NCI-H2196 (cell line): ENCODE measurements around the gene SNRNP35.
"Not testable (repeated sequence)": the region's sequence is repeated elsewhere in the genome, so short reads cannot be mapped to it uniquely, and the experiment has no call there.

Experiments used
- DNase-seq: peaks from one replicate; lab custom pipeline; 2025; ENCODE audit not compliant: unreplicated experiment; lab: John Stamatoyannopoulos, UW

SNRNP35 gene, protein sequence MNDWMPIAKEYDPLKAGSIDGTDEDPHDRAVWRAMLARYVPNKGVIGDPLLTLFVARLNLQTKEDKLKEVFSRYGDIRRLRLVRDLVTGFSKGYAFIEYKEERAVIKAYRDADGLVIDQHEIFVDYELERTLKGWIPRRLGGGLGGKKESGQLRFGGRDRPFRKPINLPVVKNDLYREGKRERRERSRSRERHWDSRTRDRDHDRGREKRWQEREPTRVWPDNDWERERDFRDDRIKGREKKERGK

DNA sequence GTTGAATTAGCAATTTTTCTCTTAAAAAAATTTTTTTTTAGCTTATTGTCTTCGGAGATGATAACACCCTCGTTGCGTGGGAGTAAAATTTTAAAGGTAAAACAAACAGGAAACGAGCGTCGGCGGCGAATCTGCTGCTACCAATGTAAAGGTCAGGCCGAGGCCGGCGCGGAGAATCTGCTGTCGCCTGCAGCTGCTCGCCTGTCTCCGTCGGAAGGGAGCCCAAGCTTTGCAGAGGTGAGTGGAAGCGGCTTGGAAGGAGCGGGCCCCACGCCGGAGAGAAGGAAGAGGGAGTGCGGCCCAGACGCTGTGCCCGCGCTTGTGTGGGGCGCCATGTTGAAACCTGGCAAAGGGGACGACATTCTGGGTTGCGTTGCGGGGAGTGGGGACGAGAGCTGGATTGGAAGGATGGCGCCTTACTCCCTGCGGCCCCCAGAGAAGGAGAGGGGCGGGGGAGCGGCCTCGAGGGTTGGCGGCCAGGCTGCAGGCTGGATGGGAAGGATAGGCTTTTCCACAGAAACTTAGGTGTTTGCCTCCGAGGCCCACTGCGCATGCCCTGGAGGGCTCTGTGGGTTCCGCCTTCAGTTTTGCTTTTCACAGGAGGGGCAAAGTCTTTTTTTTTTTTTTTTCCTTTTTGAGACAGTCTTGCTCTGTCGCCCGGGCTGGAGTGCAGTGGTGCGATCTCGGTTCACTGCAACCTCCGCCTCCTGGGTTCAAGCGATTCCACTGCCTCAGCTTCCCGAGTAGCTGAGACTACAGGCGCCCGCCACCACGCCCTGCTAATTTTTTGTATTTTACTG, at the start of gene SNRNP35:
Gene SNRNP35 (plus strand): TSS at position 160 of the 800 bp plus-strand sequence. CDS start 7,402 bp downstream, outside the sequence.
- peak; percentile 70 for DNase-seq

DNA sequence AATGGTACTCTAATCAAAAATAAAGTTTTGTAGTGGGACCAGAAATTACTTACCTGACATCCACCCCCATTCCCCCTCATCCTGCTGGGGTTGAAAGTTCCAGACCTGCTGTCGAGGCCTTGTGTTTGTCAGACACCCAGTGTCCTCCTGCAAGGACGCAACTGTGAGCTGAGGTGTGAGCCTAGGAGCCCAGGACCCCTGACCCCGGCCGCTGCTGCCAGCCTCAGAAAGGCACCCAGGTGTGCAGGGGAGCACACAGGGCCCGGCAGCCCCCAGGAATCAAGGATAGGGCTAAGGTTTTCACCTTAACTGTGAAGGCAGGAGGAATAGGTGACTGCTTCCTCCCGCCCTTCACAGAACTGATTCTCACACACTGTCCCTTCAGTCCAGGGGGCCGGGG, 49.3 kb upstream of the SNRNP35 start:
- DNase-seq = not testable (repeated sequence)

DNA sequence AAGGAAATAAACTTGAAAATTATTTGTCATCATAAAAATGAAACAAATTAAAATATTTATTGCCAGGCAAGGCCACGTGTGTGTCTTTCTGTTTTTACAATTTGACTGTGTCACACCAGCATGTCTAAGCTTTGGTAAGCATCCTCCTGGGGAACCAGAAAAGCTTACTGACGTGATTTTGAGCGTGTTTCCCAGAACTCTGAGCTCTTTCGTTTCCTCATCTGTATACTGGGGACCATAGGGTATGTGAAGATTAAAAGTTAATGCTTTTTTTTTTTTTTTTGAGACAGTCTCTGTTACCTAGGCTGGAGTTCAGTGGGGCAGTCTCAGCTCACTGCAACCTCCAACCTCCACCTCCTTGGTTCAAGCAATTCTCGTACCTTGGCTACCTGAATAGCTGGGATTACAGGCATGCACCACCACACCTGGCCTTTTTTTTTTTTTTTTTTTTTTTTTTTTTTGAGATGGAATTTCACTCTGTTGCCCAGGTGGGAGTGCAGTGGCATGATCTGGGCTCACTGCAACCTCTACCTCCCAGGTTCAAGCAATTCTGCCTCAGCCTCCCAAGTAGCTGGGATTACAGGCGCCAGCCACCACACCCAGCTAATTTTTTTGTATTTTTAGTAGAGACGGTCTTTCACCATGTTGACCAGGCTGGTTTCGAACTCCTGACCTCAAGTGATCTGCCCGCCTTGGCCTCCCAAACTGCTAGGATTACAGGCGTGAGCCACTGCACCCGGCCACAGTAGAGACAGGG, 48.5 kb upstream of the SNRNP35 start:
- DNase-seq = not testable (repeated sequence)

DNA sequence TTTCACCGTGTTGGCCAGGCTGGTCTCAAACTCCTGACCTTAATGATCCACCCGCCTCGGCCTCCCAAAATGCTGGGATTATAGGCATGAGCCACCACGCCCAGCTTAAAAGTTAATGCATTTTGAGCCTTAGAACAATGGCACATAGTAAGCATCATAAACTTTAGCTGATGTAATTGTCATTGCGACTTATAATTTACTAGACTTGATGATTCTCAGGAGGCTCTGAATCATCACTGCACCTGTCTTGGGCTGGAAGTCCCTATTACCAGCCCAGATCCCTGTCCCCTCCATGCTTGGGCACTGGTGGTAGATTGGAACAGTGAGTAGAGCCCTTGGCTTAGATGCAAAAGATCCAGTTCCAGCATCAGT, 47.9 kb upstream of the SNRNP35 start:
- no peak for DNase-seq

DNA sequence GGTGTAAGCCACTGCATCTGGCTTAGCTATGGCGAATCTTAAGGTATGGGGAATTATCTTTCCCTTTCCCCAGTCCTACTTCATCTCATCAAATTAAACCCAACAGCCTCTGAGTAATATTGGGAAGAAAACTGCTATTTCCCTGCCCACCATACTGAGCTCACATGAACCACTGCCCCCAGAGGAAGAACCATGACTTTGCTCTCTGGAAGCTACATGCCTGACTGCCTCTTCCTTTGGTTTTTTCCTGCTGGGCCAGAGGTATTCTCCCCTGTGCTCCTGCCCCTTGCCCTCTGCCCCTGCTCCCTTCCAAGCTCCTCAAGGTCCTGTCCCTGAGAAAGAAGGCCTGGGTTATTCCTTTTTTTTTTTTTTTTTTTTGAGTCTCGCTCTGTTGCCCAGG, 36.6 kb upstream of the SNRNP35 start:
- DNase-seq = no peak

DNA sequence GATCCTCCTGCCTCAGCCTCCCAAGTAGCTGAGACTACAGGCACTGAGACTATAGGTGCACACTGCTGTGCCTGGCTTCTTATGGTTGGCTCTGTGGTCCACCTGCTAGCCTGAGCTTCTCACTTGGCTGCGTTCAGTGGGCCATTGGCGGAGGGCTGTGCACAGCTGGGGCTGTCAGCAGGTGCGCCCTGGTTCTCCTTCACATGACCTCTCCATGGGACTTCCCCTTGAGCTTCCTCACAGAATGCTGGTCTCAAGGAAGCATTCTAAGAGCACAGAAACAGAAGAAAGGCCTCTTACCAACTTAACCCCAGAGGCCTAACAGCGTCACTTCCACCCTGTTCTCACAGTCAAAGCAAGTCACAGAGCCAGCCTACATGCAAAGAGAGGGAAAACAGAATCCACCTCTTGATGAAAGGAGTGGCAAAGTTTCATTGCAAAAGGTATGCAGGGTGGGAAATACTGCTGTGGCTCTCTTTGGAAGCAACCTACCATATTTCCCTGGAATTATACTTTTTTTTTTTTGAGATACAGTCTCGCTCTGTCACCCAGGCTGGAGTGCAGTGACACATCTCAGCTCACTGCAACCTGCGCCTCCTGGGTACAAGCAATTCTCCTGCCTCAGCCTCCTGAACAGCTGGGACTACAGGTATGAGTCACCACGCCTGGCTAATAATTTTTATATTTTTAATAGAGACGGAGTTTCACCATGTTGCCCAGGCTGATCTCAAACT, 30.7 kb upstream of the SNRNP35 start:
- DNase-seq = no peak

DNA sequence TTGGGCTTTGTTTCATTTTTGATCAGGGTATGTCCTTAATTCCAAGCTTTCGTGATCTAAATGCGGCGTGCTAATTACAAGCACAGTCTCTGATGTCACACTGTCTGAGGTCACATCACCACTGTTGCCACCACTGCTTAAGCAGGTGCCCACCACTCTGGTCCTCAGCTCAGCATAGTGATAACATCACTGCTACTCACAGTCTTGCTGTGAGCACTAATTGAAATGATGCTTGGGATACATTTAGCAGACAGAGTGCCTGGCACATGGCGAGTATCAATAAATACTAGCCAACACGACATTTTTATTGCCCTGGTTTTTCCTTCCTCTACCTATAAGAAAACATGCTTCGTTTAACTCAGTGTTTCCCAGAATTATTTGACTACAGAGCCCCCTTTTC, 29.3 kb upstream of the SNRNP35 start:
- DNase-seq = no peak

DNA sequence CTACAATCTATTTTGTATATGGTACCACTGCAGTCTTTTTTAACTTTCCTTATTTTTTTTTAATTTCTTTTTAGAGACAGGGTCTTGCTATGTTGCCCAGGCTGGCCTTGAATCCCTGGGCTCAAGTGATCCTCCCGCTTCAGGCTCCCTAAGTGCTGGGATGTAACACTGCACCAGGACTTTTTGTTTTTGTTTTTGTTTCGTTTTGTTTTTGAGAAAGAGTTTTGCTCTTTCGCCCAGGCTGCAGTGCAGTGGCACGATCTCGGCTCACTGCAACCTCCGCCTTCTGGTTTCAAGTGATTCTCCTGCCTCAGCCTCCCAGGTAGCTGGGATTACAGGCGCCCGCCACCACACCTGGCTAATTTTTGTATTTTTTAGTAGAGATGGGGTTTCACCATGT, 28.8 kb upstream of the SNRNP35 start:
- DNase-seq = not testable (repeated sequence)

DNA sequence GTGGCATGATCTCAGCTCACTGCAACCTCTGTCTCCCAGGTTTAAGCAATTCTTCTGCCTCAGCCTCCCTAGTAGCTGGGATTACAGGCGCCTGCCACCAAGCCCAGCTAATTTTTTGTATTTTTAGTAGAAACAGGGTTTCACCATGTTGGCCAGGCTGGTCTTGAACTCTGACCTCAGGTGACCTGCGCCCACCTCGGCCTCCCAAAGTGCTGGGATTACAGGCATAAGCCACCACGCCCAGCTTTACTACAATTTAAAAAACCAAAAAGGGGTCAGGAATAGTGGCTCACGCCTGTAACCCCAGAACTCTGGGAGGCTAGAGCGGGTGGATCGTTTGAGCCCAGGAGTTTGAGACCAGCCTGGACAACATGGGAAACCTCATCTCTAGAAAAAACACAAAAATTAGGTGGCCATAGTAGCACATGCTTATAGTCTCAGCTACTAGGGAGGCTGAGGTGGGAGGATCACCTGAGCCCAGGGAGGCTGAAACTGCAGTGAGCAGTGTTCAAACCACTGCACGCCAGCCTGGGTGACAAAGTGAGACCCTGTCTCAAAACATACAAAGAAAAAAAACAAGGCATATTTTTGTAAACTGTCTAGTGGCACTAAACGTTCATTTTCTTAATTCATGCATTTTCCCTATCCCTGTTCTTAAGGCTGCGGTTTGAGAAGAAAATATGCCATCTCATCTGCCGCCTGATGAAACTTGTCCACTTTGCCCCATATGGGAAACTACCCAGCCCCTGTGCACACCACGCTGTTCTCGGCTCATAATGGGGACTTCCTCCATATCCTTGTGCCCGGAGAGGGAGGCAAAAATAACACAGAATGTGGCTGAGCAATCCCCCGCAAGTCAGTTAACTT, 25.8 kb upstream of the SNRNP35 start:
- not testable (repeated sequence) for DNase-seq

DNA sequence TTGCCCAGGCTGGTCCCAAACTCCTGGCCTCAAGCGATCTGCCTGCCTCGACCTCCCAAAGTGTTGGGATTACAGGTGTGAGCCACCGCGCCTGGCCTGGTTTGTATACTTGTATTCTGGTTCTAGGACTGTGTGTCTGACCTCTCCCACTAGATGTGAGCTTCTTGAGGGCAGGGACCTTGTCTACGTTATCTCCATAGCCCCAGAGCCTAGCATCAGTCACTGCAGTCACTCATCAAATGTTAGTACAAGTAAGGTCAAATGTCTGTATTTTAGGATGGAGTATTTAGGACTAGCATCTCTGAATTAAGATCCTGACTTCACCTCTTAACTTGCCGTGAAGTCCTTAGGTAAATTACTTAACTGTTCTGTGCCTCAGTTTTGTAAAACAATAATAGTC, 24.3 kb upstream of the SNRNP35 start:
- no peak for DNase-seq

DNA sequence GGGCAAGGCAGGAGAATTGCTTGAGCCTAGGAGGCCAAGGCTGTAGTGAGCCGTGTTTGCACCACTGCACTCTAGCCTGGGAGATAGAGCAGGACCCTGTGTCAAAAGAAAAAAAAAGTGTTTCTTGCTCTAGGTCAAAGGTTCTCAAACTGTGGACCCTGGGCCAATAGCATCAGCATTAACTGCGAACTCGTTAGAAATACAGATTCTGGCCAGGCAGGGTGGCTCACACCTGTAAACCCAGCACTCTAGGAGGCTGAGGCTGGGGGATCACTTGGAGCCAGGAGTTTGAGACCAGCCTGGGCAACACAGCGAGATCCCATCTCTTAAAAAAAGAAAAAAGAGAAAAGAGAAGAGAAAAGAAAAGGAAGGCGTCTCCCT, 22.3 kb upstream of the SNRNP35 start:
- no peak for DNase-seq

DNA sequence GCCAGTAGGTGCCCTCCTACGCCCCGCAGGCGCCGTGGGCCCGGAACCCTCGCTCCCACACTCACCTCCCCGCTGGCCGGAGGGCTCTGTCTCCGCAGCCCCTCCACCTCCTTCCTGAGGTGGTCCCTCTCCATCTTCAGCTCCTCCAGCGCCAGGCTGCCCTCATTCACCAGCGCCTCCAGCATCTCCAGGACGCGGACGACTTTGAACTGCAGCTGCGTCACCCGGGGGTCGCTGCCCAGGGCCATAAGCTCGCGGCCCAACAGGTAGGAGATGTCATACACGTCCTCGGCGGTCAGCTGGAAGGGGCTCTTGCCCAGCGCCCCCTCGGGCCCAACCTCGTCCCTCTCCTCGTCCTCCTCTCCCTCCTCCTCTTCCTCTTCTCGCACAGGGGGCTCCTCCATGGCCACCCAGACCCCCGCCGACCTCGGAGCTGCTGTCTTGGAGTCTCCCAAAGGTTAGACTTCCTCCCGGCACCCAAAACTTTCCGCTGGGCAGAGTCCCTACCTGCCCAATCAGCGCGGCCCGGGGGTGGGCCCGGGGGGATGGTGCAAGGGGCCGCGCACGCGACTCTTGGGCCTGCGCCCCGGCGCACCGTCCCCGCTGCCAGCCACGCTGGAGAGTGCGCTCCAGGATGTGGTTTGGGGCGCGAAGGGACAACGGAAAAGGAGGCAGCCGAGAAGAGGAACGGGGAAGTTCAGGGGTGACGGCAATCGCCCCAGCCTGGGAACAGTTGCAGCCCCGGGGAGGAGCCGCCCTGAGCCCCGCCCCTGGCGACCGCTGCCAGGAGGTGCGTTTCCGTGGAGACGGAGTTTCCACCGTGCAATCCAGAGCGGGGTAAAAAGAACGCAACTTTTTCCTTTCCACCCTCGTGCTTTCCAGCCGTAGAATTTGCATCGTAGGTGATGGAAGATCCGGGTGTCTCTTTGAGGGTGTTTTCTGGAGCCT, 21.6 kb upstream of the SNRNP35 start, which contains the start of gene RILPL2:
Gene RILPL2 (minus strand): TSS at position 668 of the 948 bp plus-strand sequence. CDS start 264 bp downstream, at position 404.
- DNase-seq = peak; percentile 65

DNA sequence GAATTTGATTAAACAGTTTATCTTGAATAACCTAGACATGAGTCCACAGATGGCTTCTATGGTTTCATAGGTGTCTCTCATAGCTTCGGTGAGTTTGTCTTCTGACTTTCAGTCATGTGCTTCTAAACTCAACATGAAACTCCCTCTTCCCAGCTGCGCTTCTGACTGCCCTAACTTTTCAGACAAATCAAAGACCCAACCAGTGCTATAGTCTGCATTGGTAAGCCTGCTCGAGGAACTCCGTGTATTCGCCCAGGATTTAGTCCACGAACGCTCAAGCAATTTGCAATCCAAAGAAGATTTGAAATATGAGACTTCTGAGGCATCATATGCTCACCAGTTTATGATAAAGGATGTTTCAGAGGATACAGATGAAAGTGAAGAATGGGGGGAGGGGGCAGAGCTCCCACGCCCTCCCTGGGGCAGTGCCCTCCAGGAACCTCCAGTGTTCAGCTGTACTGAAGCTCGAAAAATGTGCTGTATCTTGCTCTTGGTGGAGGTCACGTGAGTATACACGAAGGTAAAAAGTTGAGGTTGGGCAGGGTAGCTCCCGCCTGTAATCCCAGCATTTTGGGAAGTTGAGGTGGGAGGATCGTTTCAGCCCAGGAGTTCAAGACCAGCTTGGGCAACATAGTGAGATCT, 16.3 kb upstream of the SNRNP35 start:
- no peak for DNase-seq

DNA sequence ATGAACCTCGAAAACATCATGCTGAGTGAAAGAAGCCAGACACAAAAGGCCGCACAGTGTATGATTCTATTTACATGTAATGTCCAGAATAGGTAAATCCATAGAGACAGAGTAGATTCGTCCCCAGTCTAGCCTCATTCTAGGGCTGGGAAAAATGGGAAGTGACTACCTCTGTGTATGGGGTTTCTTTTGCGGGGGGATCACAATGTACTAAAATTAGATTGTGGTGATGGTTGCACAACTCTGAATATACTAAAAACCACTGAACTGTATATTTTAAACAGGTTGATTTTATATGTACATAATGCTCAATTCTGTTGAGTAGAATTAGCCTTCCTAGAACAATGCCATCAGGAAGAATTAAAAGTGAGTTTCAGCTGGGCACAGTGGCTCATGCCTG, 15.2 kb upstream of the SNRNP35 start:
- DNase-seq = no peak

DNA sequence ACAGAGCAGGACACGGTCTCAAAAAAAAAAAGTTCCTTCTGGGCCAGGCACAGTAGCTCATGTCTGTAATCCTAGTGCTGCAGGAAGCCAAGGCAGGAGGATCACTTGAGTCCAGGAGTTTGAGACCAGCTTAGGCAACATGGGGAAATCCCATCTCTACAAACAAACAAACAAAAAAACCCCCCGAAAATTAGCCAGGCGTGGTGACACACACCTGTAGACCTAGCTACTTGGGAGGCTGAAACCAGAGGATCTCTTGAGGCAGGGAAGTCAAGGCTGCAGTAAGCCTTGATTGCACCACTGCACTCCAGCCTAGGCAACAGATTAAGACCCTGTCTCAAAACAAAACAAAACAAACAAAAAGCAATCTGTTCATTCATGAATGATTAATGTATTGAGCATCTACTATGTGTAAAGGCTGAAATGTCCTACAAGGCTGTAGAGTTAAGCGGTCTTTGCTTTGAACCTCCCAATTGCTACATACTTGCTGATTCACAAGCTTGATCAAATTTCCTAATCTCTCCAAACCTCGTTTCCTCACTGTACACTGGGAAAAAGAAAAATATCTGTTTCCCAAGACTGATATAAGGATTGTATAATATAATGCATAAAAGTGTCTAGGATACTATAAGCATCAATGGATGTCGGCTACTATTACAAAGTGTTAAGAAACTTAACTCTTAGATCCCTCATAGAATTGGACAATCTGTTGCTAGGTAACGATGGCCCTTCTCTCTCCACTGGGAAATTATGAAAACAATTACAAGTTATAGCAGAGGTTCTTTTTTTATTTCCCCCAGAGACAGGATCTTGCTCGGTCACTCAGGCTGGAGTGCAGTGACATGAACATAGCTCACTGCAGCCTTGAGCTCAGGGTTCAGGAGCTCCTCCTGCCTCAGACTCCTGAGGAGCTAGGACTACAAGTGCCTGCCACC, 13.6 kb upstream of the SNRNP35 start:
- no peak for DNase-seq

DNA sequence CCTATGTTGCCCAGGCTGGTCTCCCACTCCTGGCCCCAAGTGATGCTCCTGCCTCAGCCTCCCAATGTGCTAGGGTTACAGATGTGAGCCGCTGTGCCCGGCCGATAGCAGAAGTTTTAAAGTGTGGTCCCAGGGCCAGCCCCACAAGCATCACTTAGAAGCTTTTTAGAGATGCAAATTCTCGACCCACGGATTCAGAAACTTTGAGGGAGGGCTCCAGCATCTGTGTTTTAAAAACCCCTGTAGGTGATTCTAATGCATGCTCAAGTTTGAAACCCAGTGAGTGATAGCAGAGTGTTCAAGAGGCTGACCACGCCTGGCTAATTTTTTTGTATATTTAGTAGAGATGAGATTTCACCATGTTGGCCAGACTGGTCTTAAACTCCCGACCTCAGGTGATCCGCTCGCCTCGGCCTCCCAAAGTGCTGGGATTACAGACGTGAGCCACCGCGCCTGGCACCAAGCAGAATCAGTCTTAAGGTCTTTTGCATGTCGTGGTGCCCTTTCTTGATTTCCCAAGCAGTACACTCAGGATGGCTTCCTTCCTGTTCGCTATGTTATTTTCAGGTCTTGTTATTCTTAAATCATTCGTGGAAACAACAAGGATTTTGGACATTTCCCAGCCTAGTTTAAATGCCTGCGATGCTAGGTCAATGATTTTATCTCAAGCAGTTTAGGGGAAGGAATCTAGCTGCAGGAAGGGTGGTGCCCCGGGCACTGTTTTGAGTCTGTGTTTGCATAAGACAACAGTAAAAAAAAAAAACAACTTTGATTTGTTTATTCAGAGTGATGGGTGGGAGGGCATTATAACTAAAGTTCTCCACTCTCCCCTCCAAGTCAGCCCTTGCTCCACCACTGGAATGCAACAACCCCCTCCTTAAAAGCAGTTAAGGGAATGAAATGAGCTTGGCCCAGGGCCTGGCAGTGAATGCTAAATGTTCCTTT, 12.3 kb upstream of the SNRNP35 start:
- no peak for DNase-seq
